ENCODE results near the gene BEST3. TPM values are rescaled to one million over a fixed set of nuclear protein-coding genes. Genes with fewer than 3 reads are reported as not detected.

The BEST3 gene
- total and polyA plus RNA-seq, 2 of the 4 experiments (the other 2 are of a cell fraction) = under 0.01 to 0.07 TPM

DNA sequence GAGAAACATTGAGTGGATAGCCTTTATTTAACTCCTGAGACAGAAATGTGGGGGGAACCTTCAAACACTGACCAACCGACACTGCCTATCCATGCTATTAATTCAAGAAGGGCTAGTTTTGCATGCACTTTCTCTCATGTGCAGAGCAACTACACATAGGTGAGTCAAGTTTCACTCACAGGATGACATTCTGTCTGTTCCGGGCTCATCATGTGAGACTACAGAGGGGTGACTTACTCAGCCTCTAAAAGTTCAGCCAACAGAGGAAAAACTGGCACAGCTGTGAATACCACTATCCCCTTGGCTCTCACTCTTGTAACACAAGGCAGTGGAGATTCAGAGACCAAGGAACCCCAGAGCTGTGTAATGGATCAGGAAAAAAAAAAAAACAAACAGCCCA, 13.3 kb downstream of the BEST3 start:
- no peak overlapping the region for H2AFZ ChIP-seq (replicated peaks; ENCODE audit: low read length, poor library complexity)
- H3K9me1 ChIP-seq (ENCODE audit: insufficient read depth, low read length) = peaks cover 8% of the 10 kb centered on the region
- no peak overlapping the region for H2BK15ac ChIP-seq (ENCODE audit: low read depth, low read length)
- no peak overlapping the region for H4K8ac ChIP-seq (ENCODE audit: low read depth in 2 of 2, low read length in 2 of 2)
- H2BK120ac ChIP-seq (ENCODE audit: low read depth, low read length) = no peak overlapping the region
- H3K36me3 ChIP-seq (ENCODE audit: control insufficient read depth, insufficient read depth, low read length) = no peaks in the 10 kb centered on the region
- H3K56ac ChIP-seq (ENCODE audit: extremely low read depth, insufficient read depth, low read length) = no peak overlapping the region
- H2AK5ac ChIP-seq (ENCODE audit: low read depth, low read length) = no peak overlapping the region
- H3K4ac ChIP-seq (ENCODE audit: low read depth, low read length) = no peak overlapping the region
- H4K5ac ChIP-seq (ENCODE audit: low read depth, low read length) = no peak overlapping the region
- H2AK9ac ChIP-seq (replicated peaks; ENCODE audit: low read depth, low read length, poor library complexity) = no peak overlapping the region
- H3K9ac ChIP-seq (ENCODE audit: low read depth, low read length) = no peak overlapping the region
- no peaks in the 10 kb centered on the region for H4K20me1 ChIP-seq (ENCODE audit: insufficient read depth, low read length)
- ATAC-seq (ENCODE audit: low read depth) = 0 out of 2 replicates have a peak, but pooled peaks have one; percentile 6
- H3K23ac ChIP-seq (ENCODE audit: low read depth, low read length) = no peak overlapping the region
- dilution Hi-C loops (cut with HindIII; ENCODE audit: low sequenced_read_pairs, unreplicated experiment) (no loop called here), intact Hi-C loops (cut with micrococcal nuclease) (no loop called here), in situ Hi-C loops (cut with MboI; ENCODE audit: low sequenced_read_pairs) (no loop called here)
- 43% methylated on average over 2 of the region's 2 CpGs; no CpG with 5 or more reads in 1 of the 2 experiments for WGBS, 2 experiments (ENCODE audit: extremely low coverage in 2 of 2, insufficient read length in 1 of 2)
- CTCF ChIA-PET = no interaction called here
- POLR2A ChIA-PET (ENCODE audit: unreplicated experiment) = no interaction called here
- TF ChIP-seq MAFK (IDR thresholded peaks at IDR 0.05; ENCODE audit: low read depth, low read length) = no peak
- peak; percentile 32; the same call in 1 of the 2 replicates for TF ChIP-seq BHLHE40 (IDR thresholded peaks at IDR 0.05; ENCODE audit: low read depth, low read length)
- no peak overlapping the region for H3K4me3 ChIP-seq (ENCODE audit: insufficient read depth, low read depth, low read length)
- no peak overlapping the region for H3K18ac ChIP-seq (ENCODE audit: low read depth, low read length)
- H4K91ac ChIP-seq (ENCODE audit: insufficient read depth, low read depth, low read length) = no peak overlapping the region
- H3K4me1 ChIP-seq (ENCODE audit: control insufficient read depth, insufficient read depth, low read length) = peaks cover 8% of the 10 kb centered on the region
- no peak overlapping the region for H3K4me2 ChIP-seq (ENCODE audit: low read depth, low read length)
- H2BK5ac ChIP-seq (ENCODE audit: low read depth, low read length, poor library complexity, severe bottlenecking) = no peak overlapping the region
- BruUV-seq (replicated peaks) = no TSS peak
- no peaks in the 10 kb centered on the region for H3K9me3 ChIP-seq (ENCODE audit: control insufficient read depth, insufficient read depth, low read length)
- H2BK20ac ChIP-seq (ENCODE audit: low read depth, low read length) = no peak overlapping the region
- no peaks in the 10 kb centered on the region; the same call in 1 of the 2 replicates for H3K27me3 ChIP-seq (ENCODE audit: control insufficient read depth, insufficient read depth, low read length)
- no peaks in the 10 kb centered on the region for H3K79me1 ChIP-seq (ENCODE audit: low read depth in 1 of 2, low read length in 2 of 2)
- DNase-seq = peak; percentile 81
- no peak overlapping the region for H3K14ac ChIP-seq (replicated peaks; ENCODE audit: low read depth, low read length)
- H3K27ac ChIP-seq (ENCODE audit: insufficient read depth, low read length) = no peak overlapping the region

Data from IMR-90 (cell line).